ENCODE results near the gene KIAA1143. TPM values are rescaled to one million over a fixed set of nuclear protein-coding genes. Genes with fewer than 3 reads are reported as not detected.

KIAA1143 gene
- total and polyA plus RNA-seq, 5 donors from 2014 or later: 22.8 to 31.3 (median 29.2) TPM

- Mint-ChIP-seq H3K9me3 (peaks cover 3 to 81% (median 40%) of the 10 kb centered on the region in 7 donors), H3K27ac (no peak overlapping the region), H3K27me3 (no peaks in the 10 kb centered on the region), H3K4me3 (no peak overlapping the region), H3K4me1 (peaks cover 0 to 8% (median 2%) of the 10 kb centered on the region in 4 donors), H3K36me3 (peaks cover 26% of the 10 kb centered on the region)
- Histone ChIP-seq H3K4me1 (ENCODE audit: control insufficient read depth, insufficient read depth, low read length, poor library complexity, severe bottlenecking) (no peaks in the 10 kb centered on the region), H3K27me3 (ENCODE audit: control insufficient read depth, insufficient read depth, low read length) (no peaks in the 10 kb centered on the region), H3K27ac (ENCODE audit: insufficient read depth, low read length, poor library complexity, severe bottlenecking) (no peak overlapping the region), H3K36me3 (ENCODE audit: control insufficient read depth, insufficient read depth, low read length) (peaks cover 7% of the 10 kb centered on the region), H3K9me3 (ENCODE audit: control insufficient read depth in 2 of 2, low read length in 2 of 2) (peaks cover 83 to 93% of the 10 kb centered on the region in 2 experiments), H3K4me3 (ENCODE audit: low read depth, low read length) (no peak overlapping the region)
- DNase-seq (no peak), ATAC-seq (ENCODE audit: low read depth in 2 of 2) (no peak)
Observed at GRCh38 chr3:44722103-44722401, 39.4 kb downstream of the KIAA1143 start.

- H3K9me3 Mint-ChIP-seq: peaks cover 3 to 83% (median 38%) of the 10 kb centered on the region in 7 donors
Observed at GRCh38 chr3:44721231-44722102, 40.0 kb downstream of the KIAA1143 start.

GRCh38 chr3:44712455-44713075 is 48.9 kb downstream of the KIAA1143 start, which contains the start of gene ZNF502:
ZNF502 (plus strand) TSS chr3:44712660; CDS start chr3:44720262, 7,602 bp downstream.
- Mint-ChIP-seq H3K4me1 (peaks cover 0 to 15% (median 5%) of the 10 kb centered on the region in 4 donors), H3K36me3 (peaks cover 18% of the 10 kb centered on the region), H3K4me3 (peak within 1 kb of the TSS; percentile 22 to 94 (median 92)), H3K9me3 (peaks cover 0 to 64% (median 26%) of the 10 kb centered on the region in 7 donors), H3K27ac (peak within 1 kb of the TSS; percentile 22 to 89 (median 67)), H3K27me3 (no peaks in the 10 kb centered on the region)
- ATAC-seq (ENCODE audit: low read depth in 2 of 2) (peak; percentile 48 to 67), DNase-seq (peak; percentile 30 to 52 (median 48))
- Histone ChIP-seq H3K4me1 (ENCODE audit: control insufficient read depth, insufficient read depth, low read length, poor library complexity, severe bottlenecking) (peaks cover 5% of the 10 kb centered on the region), H3K27ac (ENCODE audit: insufficient read depth, low read length, poor library complexity, severe bottlenecking) (no peak within 1 kb of the TSS), H3K4me3 (ENCODE audit: low read depth, low read length) (peak within 1 kb of the TSS; percentile 68), H3K27me3 (ENCODE audit: control insufficient read depth, insufficient read depth, low read length) (no peaks in the 10 kb centered on the region), H3K36me3 (ENCODE audit: control insufficient read depth, insufficient read depth, low read length) (no peaks in the 10 kb centered on the region), H3K9me3 (ENCODE audit: control insufficient read depth in 2 of 2, low read length in 2 of 2) (peaks cover 20 to 50% of the 10 kb centered on the region in 2 experiments)

More at GRCh38 chr3:44721231-44722102, 40.0 kb downstream of the KIAA1143 start:
- Histone ChIP-seq H3K4me1 (ENCODE audit: control insufficient read depth, insufficient read depth, low read length, poor library complexity, severe bottlenecking) (no peaks in the 10 kb centered on the region), H3K9me3 (ENCODE audit: control insufficient read depth in 2 of 2, low read length in 2 of 2) (peaks cover 85 to 90% of the 10 kb centered on the region in 2 experiments), H3K36me3 (ENCODE audit: control insufficient read depth, insufficient read depth, low read length) (peaks cover 7% of the 10 kb centered on the region), H3K4me3 (ENCODE audit: low read depth, low read length) (no peak overlapping the region), H3K27ac (ENCODE audit: insufficient read depth, low read length, poor library complexity, severe bottlenecking) (no peak overlapping the region), H3K27me3 (ENCODE audit: control insufficient read depth, insufficient read depth, low read length) (no peaks in the 10 kb centered on the region)
- H3K4me1 Mint-ChIP-seq: peaks cover 0 to 8% (median 2%) of the 10 kb centered on the region in 4 donors
- ATAC-seq (ENCODE audit: low read depth in 2 of 2) (no peak), DNase-seq (no peak)
- H3K27me3 Mint-ChIP-seq: no peaks in the 10 kb centered on the region
- peaks cover 31% of the 10 kb centered on the region for H3K36me3 Mint-ChIP-seq
- H3K4me3 Mint-ChIP-seq: no peak overlapping the region
- no peak overlapping the region for H3K27ac Mint-ChIP-seq

Other genes starting within 250 kb of the KIAA1143 start
- gene ZKSCAN7, start 206.4 kb downstream of the KIAA1143 start, total RNA-seq: 1.2 TPM
- gene ZKSCAN7, start 206.4 kb downstream of the KIAA1143 start, polyA plus RNA-seq: 1 to 10 TPM; 1.6 to 3.0 (median 1.9) TPM
- gene ZNF660, start 176.7 kb downstream of the KIAA1143 start, total RNA-seq: not detected
- under 1 TPM in 1 of 4 donors, not detected in 3; 0.83 TPM for gene ZNF660, start 176.7 kb downstream of the KIAA1143 start, polyA plus RNA-seq
- 6.6 TPM for gene ZNF197, start 136.6 kb downstream of the KIAA1143 start, total RNA-seq
- gene ZNF197, start 136.6 kb downstream of the KIAA1143 start, polyA plus RNA-seq: 1 to 10 TPM; 3.7 to 4.9 (median 4.3) TPM
- 0.96 TPM for gene ZNF35, start 112.9 kb downstream of the KIAA1143 start, total RNA-seq
- 1 to 10 TPM in 1 of 4 donors, under 1 TPM in 2, not detected in 1; 0.52 to 1.2 (median 0.87) TPM for gene ZNF35, start 112.9 kb downstream of the KIAA1143 start, polyA plus RNA-seq
- gene ZNF502, start 49.0 kb downstream of the KIAA1143 start, total RNA-seq: 0.94 TPM
- 1 to 10 TPM; 1.3 to 4.2 (median 1.8) TPM for gene ZNF502, start 49.0 kb downstream of the KIAA1143 start, polyA plus RNA-seq
- gene ZNF501, start 32.0 kb downstream of the KIAA1143 start, total RNA-seq: 0.67 TPM
- 1 to 10 TPM; 1.8 to 2.9 (median 2.5) TPM for gene ZNF501, start 32.0 kb downstream of the KIAA1143 start, polyA plus RNA-seq
- 1.1 TPM for gene KIF15, start 175 bp upstream of the KIAA1143 start, total RNA-seq
- under 1 TPM; 0.27 to 0.90 (median 0.55) TPM for gene KIF15, start 175 bp upstream of the KIAA1143 start, polyA plus RNA-seq
- gene TMEM42, start 100.3 kb upstream of the KIAA1143 start, total RNA-seq: 15.2 TPM
- gene TMEM42, start 100.3 kb upstream of the KIAA1143 start, polyA plus RNA-seq: 10 to 100 TPM; 39.5 to 54.4 (median 44.9) TPM
- gene TGM4, start 113.0 kb upstream of the KIAA1143 start, total RNA-seq: not detected
- under 1 TPM in 3 of 4 donors, not detected in 1; 0.06 to 0.14 (median 0.07) TPM for gene TGM4, start 113.0 kb upstream of the KIAA1143 start, polyA plus RNA-seq
- gene ZDHHC3, start 214.6 kb upstream of the KIAA1143 start, total RNA-seq: 55.8 TPM
- 10 to 100 TPM; 36.8 to 45.3 (median 39.7) TPM for gene ZDHHC3, start 214.6 kb upstream of the KIAA1143 start, polyA plus RNA-seq
- gene EXOSC7, start 214.6 kb upstream of the KIAA1143 start, total RNA-seq: 32.8 TPM
- 10 to 100 TPM; 42.5 to 51.7 (median 43.7) TPM for gene EXOSC7, start 214.6 kb upstream of the KIAA1143 start, polyA plus RNA-seq

Data from CD4-positive, CD25-positive, alpha-beta regulatory T cell (primary cell).